CD14-positive monocyte (primary cell): Measurements from ENCODE around the gene BSPRY. TPM values are rescaled to one million over a fixed set of nuclear protein-coding genes. Genes with fewer than 3 reads are reported as not detected.

Source experiments
- DNase-seq, 3 donors: peaks; one replicate each; pipeline ENCODE4 v3.0.0-alpha.2; 2011 to 2022
- H2AFZ ChIP-seq: 2 replicates; pipeline ENCODE4 v1.6.0; 2012; ENCODE audit warnings: mild to moderate bottlenecking, low read depth, low read length, inconsistent platforms; ENCODE audit not compliant: insufficient read depth, poor library complexity, severe bottlenecking
- H3K27ac ChIP-seq, 2 donors: 1 replicate in 1 of 2; 2 replicates in 1 of 2; pipeline ENCODE4 v1.5.1; 2012 to 2013; ENCODE audit warnings: low read length in 2 of 2, control low read depth in 1 of 2, inconsistent platforms in 1 of 2, low read depth in 1 of 2, mild to moderate bottlenecking in 1 of 2
- H3K27me3 ChIP-seq, 2 donors: one replicate each; pipeline versions ENCODE4 v1.6.0 to v1.6.1; 2011 to 2013; ENCODE audit warnings: low read length in 2 of 2; ENCODE audit not compliant: control insufficient read depth in 2 of 2, insufficient read depth in 2 of 2
- H3K36me3 ChIP-seq, 2 donors: replicated peaks in 1 of 2; 1 replicate in 1 of 2; 2 replicates in 1 of 2; pipeline versions ENCODE4 v1.5.1 to v1.6.1; 2012 to 2013; ENCODE audit warnings: low read length in 2 of 2, control low read depth in 1 of 2, inconsistent platforms in 1 of 2, mild to moderate bottlenecking in 1 of 2; ENCODE audit not compliant: insufficient read depth in 2 of 2, control insufficient read depth in 1 of 2
- H3K4me1 ChIP-seq, 2 donors: 1 replicate in 1 of 2; 2 replicates in 1 of 2; pipeline versions ENCODE4 v1.5.1 to v1.6.1; 2012 to 2013; ENCODE audit warnings: low read length in 2 of 2, control low read depth in 1 of 2, inconsistent platforms in 1 of 2, mild to moderate bottlenecking in 1 of 2, moderate library complexity in 1 of 2; ENCODE audit not compliant: insufficient read depth in 2 of 2, control insufficient read depth in 1 of 2
- H3K4me2 ChIP-seq: replicated peaks from 2 replicates; pipeline ENCODE3; 2012; ENCODE audit warnings: low read length, moderate library complexity, mild to moderate bottlenecking; ENCODE audit not compliant: poor library complexity, severe bottlenecking; ENCODE audit errors: extremely low read depth
- H3K4me3 ChIP-seq, 3 experiments: fragments of 200-600 bp in 1 of 3; sonication (generic) in 1 of 3; replicated peaks in 1 of 3; 1 replicate in 2 of 3; 2 replicates in 1 of 3; pipeline ENCODE4 v1.5.1; 2011 to 2013; ENCODE audit warnings: low read length in 3 of 3, mild to moderate bottlenecking in 3 of 3, control low read depth in 2 of 3, low read depth in 2 of 3, inconsistent platforms in 1 of 3, moderate library complexity in 1 of 3
- H3K79me2 ChIP-seq: 2 replicates; pipeline ENCODE4 v1.6.0; 2012; ENCODE audit warnings: mild to moderate bottlenecking, control low read depth, inconsistent platforms, low read length, moderate library complexity; ENCODE audit not compliant: insufficient read depth
- H3K9ac ChIP-seq: 2 replicates; pipeline ENCODE4 v1.6.0; 2017; ENCODE audit warnings: low read length, mild to moderate bottlenecking; ENCODE audit not compliant: insufficient read depth, poor library complexity, severe bottlenecking
- H3K9me3 ChIP-seq, 2 donors: replicated peaks in 1 of 2; 1 replicate in 1 of 2; 2 replicates in 1 of 2; pipeline versions ENCODE4 v1.5.1 to v1.6.1; 2012 to 2013; ENCODE audit warnings: low read length in 2 of 2, control low read depth in 1 of 2; ENCODE audit not compliant: control insufficient read depth in 1 of 2, insufficient read depth in 1 of 2
- H4K20me1 ChIP-seq: 2 replicates; pipeline ENCODE4 v1.6.0; 2012; ENCODE audit warnings: mild to moderate bottlenecking, low read length, control low read depth, moderate library complexity; ENCODE audit not compliant: insufficient read depth
- H3K27ac Mint-ChIP-seq, 7 donors: one replicate each; pipeline ENCODE4 v1.8.0; 2020; ENCODE audit warnings: mild to moderate bottlenecking in 7 of 7, mixed read lengths in 7 of 7, moderate library complexity in 6 of 7, inconsistent platforms in 2 of 7
- H3K27me3 Mint-ChIP-seq, 3 donors: one replicate each; pipeline ENCODE4 v1.8.0; 2021 to 2022; ENCODE audit warnings: low read depth in 3 of 3, mild to moderate bottlenecking in 3 of 3, mixed read lengths in 3 of 3, moderate library complexity in 3 of 3, inconsistent platforms in 1 of 3
- H3K36me3 Mint-ChIP-seq, 2 donors: one replicate each; pipeline ENCODE4 v1.8.0; 2020; ENCODE audit warnings: mixed read lengths in 2 of 2, inconsistent platforms in 1 of 2, mild to moderate bottlenecking in 1 of 2
- H3K4me1 Mint-ChIP-seq: one replicate; pipeline ENCODE4 v1.8.0; 2020; ENCODE audit warnings: mild to moderate bottlenecking, mixed read lengths
- H3K4me3 Mint-ChIP-seq, 2 donors: one replicate each; pipeline ENCODE4 v1.8.0; 2020; ENCODE audit warnings: mild to moderate bottlenecking in 2 of 2, mixed read lengths in 2 of 2, moderate library complexity in 1 of 2
- H3K9me3 Mint-ChIP-seq, 7 donors: one replicate each; pipeline ENCODE4 v1.8.0; 2020 to 2022; ENCODE audit warnings: mixed read lengths in 7 of 7, mild to moderate bottlenecking in 6 of 7, moderate library complexity in 6 of 7, inconsistent platforms in 2 of 7
- WGBS: methylation state at CpG from one replicate; pipeline ENCODE4 v1.1.5; 2013; ENCODE audit warnings: missing lambda C conversion rate; ENCODE audit not compliant: insufficient coverage; 5-methylcytosine and 5-hydroxymethylcytosine counted together
- intact Hi-C, 2 donors: fragments of 100-400 bp; cut with micrococcal nuclease; formaldehyde crosslinking; loops; one replicate each; pipeline versions ENCODE4 v1.15.0 to v1.15.1; 2023
- polyA plus RNA-seq, 3 donors: library from polyadenylated mRNA; depleted of rRNA in 1 of 3; unstranded in 2 of 3; stranded (reverse) in 1 of 3; fragments of 300-500 nt in 2 of 3; fragments of >200 nt in 1 of 3; fragmentation: Illumina TruSeq in 2 of 3; gene quantifications; 1 replicate in 2 of 3; 2 replicates in 1 of 3; pipeline ENCODE4 v1.2.3, GENCODE V29; 2012 to 2021
- TF ChIP-seq, protein P1 (sequence below): fragments of 200-600 bp; IDR thresholded peaks from one replicate; pipeline ENCODE4 v1.8.0; 2022; ENCODE audit warnings: antibody characterized with exemption, mild to moderate bottlenecking

BSPRY gene
- polyA plus RNA-seq, 3 donors: 0.16 TPM; not detected in 2

DNA sequence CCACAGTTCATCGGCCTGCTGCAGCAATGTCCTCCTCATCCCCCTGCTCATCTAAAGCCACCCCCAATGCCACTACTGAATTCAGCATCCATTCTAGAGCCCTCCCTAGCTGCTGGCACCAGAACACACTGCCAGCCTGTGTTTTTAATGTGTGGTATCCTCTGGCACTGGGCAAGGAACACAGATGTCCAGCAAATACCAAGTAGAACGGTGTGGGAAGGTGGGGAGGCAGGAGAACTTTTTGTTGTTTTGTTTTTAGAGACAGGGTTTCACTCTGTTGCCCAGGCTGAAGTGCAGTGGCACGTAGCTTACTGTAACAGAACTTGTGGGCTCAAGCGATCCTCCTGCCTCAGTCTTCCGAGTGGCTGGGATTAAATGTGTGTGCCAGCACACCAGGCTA, 22.7 kb downstream of the BSPRY start:
- Histone ChIP-seq H3K9ac (no peak overlapping the region), H3K27ac (no peak overlapping the region), H2AFZ (no peak overlapping the region), H4K20me1 (no peaks in the 10 kb centered on the region), H3K4me3 (no peak overlapping the region), H3K27me3 (no peaks in the 10 kb centered on the region), H3K79me2 (no peaks in the 10 kb centered on the region), H3K4me2 (no peak overlapping the region), H3K4me1 (peaks cover 8 to 9% of the 10 kb centered on the region in 2 donors), H3K36me3 (peaks cover 9 to 21% of the 10 kb centered on the region in 2 donors), H3K9me3 (no peaks in the 10 kb centered on the region)
- peaks cover 0 to 1% (median 0%) of the 10 kb centered on the region in 3 donors for H3K27me3 Mint-ChIP-seq
- no peak for DNase-seq
- H3K9me3 Mint-ChIP-seq: no peaks in the 10 kb centered on the region
- H3K36me3 Mint-ChIP-seq: peaks cover 8 to 23% of the 10 kb centered on the region in 2 donors
- no peak overlapping the region for H3K27ac Mint-ChIP-seq
- peak overlapping the region in 1 of 2 donors; percentile 24 for H3K4me3 Mint-ChIP-seq
- TF ChIP-seq, protein P1, sequence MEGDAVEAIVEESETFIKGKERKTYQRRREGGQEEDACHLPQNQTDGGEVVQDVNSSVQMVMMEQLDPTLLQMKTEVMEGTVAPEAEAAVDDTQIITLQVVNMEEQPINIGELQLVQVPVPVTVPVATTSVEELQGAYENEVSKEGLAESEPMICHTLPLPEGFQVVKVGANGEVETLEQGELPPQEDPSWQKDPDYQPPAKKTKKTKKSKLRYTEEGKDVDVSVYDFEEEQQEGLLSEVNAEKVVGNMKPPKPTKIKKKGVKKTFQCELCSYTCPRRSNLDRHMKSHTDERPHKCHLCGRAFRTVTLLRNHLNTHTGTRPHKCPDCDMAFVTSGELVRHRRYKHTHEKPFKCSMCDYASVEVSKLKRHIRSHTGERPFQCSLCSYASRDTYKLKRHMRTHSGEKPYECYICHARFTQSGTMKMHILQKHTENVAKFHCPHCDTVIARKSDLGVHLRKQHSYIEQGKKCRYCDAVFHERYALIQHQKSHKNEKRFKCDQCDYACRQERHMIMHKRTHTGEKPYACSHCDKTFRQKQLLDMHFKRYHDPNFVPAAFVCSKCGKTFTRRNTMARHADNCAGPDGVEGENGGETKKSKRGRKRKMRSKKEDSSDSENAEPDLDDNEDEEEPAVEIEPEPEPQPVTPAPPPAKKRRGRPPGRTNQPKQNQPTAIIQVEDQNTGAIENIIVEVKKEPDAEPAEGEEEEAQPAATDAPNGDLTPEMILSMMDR: no peak
- intact Hi-C loops: no loop called here
- 100% methylated on average over 5 of the region's 5 CpGs for WGBS
- H3K4me1 Mint-ChIP-seq: peaks cover 12% of the 10 kb centered on the region

DNA sequence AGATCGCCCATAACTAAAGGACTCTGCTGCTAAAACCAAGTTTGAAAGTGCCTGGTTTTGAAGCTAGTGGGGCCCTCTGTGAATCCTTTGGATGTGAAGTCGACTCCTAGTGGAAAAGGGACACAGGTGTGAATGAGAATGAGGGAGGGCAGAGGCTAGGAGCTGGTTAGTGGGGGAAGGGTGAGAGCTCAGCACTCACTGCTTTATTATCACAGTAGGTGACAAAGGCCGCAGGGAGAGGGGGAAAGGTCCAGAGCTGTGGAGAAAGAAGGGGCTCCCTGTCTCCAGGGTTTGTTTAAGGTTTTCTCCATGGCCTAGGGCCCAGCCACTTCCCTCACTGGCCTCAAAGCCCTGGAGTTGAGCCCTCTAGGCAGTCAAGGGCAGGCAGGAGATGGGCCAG, 23.9 kb downstream of the BSPRY start:
- H3K36me3 ChIP-seq: peaks cover 9 to 21% of the 10 kb centered on the region in 2 donors
- no peak overlapping the region for H3K4me3 ChIP-seq
- Mint-ChIP-seq H3K4me3 (no peak overlapping the region), H3K4me1 (peaks cover 15% of the 10 kb centered on the region), H3K27ac (no peak overlapping the region), H3K27me3 (no peaks in the 10 kb centered on the region), H3K9me3 (no peaks in the 10 kb centered on the region), H3K36me3 (peaks cover 8 to 23% of the 10 kb centered on the region in 2 donors)
- H2AFZ ChIP-seq: no peak overlapping the region
- intact Hi-C loops: no loop called here
- no peak overlapping the region for H3K4me2 ChIP-seq
- H3K4me1 ChIP-seq: peaks cover 9 to 11% of the 10 kb centered on the region in 2 donors
- WGBS: 88% methylated on average over 2 of the region's 3 CpGs
- no peaks in the 10 kb centered on the region for H3K9me3 ChIP-seq
- no peaks in the 10 kb centered on the region for H3K79me2 ChIP-seq
- H3K27me3 ChIP-seq: no peaks in the 10 kb centered on the region
- no peak overlapping the region for H3K27ac ChIP-seq
- H4K20me1 ChIP-seq: no peaks in the 10 kb centered on the region
- no peak overlapping the region for H3K9ac ChIP-seq
- DNase-seq: no peak
- TF ChIP-seq, protein P1: no peak
